IMR-90 (cell line): Measurements from ENCODE around the gene BYSL.
A peak's percentile ranks its signal among the peaks of the same experiment; 100 is the strongest.

Experiments
- BHLHE40 ChIP-seq: fragments of 150-350 bp; IDR thresholded peaks from 2 replicates; pipeline ENCODE4 v1.6.1; 2016; ENCODE audit warnings: mild to moderate bottlenecking, low read depth, low read length
- CEBPB ChIP-seq: IDR thresholded peaks from 2 replicates; pipeline ENCODE4 v1.6.1; 2012; ENCODE audit warnings: low read depth, low read length, improper control_type of control experiment
- CTCF ChIP-seq: conservative IDR thresholded peaks from 2 replicates; pipeline ENCODE4 v1.5.1; 2012; ENCODE audit warnings: mild to moderate bottlenecking, low read depth, low read length, improper control_type of control experiment
- MAZ ChIP-seq: IDR thresholded peaks from 2 replicates; pipeline ENCODE4 v1.6.1; 2012; ENCODE audit warnings: low read depth, mild to moderate bottlenecking, low read length, improper control_type of control experiment, moderate library complexity, borderline replicate concordance
- MXI1 ChIP-seq: IDR thresholded peaks from 2 replicates; pipeline ENCODE4 v1.6.1; 2012; ENCODE audit warnings: low read depth, mild to moderate bottlenecking, low read length, moderate library complexity, borderline replicate concordance
- RFX5 ChIP-seq: IDR thresholded peaks from 2 replicates; pipeline ENCODE4 v1.8.0; 2012; ENCODE audit warnings: low read depth, mild to moderate bottlenecking, low read length, moderate library complexity

- TF ChIP-seq MAZ: no peak
- TF ChIP-seq MXI1: no peak
- TF ChIP-seq CTCF: no peak
- peak; percentile 63 for TF ChIP-seq CEBPB
- no peak for TF ChIP-seq BHLHE40
- TF ChIP-seq RFX5: no peak
Measured at GRCh38 chr6:41877051-41877680, 44.1 kb upstream of the BYSL start.
